Heart left ventricle (tissue), 13 donors: Measurements from ENCODE around the gene ACKR2.

Source experiments
- POLR2A ChIP-seq, 2 donors: fragments of 450-650 bp; IDR thresholded peaks; one replicate each; pipeline ENCODE4 v1.6.1; 2017; ENCODE audit warnings: antibody characterized with exemption in 2 of 2, mild to moderate bottlenecking in 2 of 2, moderate library complexity in 2 of 2
- TF ChIP-seq, protein P1 (sequence below), 12 donors: fragments of 200-600 bp; sonication (generic) in 4 of 12; IDR thresholded peaks; one replicate each; pipeline versions ENCODE4 v1.5.0 to v1.8.0; 2018 to 2022; ENCODE audit warnings: antibody characterized with exemption in 12 of 12, mild to moderate bottlenecking in 5 of 12
- donor health status: ischemic (EF 13 %, LVEDD 7.1; RV severe dilation, severe dysfunction).
- donor health status: DM: no; HTN: yes; CAD: no.
- donor health status: DM: no; HTN: no; CAD: no.
- donor health status: ischemic (EF 25% LVEDD 6.9; RV normal size, moderate dysfunction).
- donor health status: ischemic (EF 25% LVEDD 5.7; RV mildly dilated, moderate dysfunction).
- donor health status: ischemic (EF 35%, LVEDD 5.7; RV mildly dilated, moderate dysfunction).
- donor health status: nonischemic (EF 11% LVEDD 7.7; RV severe dilation, severe dysfunction).
- donor health status: DM: yes; HTN: yes; CAD: no.
- donor health status: PGD.
- donor health status: ischemic (EF 29% LVEDD 5.4; RV normal size, mild dysfunction).
- donor health status: nonischemic (EF 23%, LVEDD 6.1; RV moderate dilation, normal function).

DNA sequence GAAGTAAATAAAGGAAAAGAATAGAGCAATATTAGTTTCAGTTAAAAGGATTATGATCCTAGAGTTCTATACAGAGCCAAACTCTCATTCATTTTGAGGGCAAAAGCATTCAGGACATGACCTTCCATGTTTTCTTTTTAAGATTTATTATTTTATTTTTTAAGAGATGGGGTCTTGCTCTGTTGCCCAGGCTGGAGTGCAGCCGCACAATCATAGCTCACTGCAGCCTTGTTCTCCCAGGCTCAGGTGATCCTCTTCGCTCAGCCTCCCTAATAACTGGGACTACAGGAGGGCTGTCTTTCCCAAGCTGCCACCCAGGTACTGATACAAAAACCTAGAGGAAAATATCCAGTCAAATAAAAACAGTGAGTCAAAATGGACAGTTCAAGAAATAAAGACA, 22.6 kb upstream of the ACKR2 start:
- TF ChIP-seq, protein P1, sequence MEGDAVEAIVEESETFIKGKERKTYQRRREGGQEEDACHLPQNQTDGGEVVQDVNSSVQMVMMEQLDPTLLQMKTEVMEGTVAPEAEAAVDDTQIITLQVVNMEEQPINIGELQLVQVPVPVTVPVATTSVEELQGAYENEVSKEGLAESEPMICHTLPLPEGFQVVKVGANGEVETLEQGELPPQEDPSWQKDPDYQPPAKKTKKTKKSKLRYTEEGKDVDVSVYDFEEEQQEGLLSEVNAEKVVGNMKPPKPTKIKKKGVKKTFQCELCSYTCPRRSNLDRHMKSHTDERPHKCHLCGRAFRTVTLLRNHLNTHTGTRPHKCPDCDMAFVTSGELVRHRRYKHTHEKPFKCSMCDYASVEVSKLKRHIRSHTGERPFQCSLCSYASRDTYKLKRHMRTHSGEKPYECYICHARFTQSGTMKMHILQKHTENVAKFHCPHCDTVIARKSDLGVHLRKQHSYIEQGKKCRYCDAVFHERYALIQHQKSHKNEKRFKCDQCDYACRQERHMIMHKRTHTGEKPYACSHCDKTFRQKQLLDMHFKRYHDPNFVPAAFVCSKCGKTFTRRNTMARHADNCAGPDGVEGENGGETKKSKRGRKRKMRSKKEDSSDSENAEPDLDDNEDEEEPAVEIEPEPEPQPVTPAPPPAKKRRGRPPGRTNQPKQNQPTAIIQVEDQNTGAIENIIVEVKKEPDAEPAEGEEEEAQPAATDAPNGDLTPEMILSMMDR (IDR thresholded peaks at IDR 0.05) = no peak
- TF ChIP-seq POLR2A (IDR thresholded peaks at IDR 0.05) = no peak
